ENCODE data around the gene RETREG1.
"Not testable (repeated sequence)": the region's sequence is repeated elsewhere in the genome, so short reads cannot be mapped to it uniquely, and the experiment has no call there.

RETREG1 gene, protein sequence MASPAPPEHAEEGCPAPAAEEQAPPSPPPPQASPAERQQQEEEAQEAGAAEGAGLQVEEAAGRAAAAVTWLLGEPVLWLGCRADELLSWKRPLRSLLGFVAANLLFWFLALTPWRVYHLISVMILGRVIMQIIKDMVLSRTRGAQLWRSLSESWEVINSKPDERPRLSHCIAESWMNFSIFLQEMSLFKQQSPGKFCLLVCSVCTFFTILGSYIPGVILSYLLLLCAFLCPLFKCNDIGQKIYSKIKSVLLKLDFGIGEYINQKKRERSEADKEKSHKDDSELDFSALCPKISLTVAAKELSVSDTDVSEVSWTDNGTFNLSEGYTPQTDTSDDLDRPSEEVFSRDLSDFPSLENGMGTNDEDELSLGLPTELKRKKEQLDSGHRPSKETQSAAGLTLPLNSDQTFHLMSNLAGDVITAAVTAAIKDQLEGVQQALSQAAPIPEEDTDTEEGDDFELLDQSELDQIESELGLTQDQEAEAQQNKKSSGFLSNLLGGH

GRCh38 chr5:16616536-16617273, at the start of gene RETREG1:
Gene RETREG1, minus strand, starts transcription at chr5:16616997. Its CDS starts 26 bp downstream, at chr5:16616971.
- DNase-seq (ENCODE audit: low read depth) = peak; percentile 29

DNA sequence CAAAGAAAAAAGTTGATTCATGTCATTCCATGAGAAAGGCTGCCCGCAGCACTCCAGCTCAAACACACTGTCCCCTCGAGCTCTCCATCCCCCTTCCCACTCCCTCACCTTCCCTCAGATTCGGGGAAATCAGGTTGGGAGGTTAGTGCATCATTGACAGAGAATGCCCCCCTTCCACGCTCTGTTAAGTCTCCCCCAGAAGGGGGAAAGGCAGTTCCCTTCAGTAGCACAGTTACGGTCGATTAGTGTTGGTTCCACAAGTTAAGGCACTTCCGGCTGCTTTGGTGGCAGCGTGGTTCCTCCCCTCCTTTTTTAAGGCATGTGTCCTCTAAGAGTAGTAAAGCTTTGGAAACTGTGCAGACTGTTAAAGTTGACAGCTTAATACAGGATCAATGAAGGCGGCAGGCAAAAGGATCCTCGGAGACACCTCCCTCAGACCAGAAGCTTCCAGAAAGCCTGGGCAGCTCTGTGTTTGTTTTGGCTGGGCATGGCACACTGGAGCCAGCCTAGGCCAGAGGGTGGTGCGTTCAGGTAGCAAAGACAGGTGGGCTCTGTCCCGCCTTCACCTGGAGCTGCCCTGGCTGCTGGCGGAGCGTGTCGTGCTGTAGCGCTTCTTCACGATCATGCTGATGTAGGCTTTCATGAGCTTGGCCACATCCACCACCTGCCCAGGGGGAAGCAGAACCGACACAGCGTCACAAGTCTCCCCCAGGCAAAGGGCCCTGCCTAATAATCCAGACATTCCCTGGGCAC, 49.5 kb upstream of the RETREG1 start:
- DNase-seq (ENCODE audit: low read depth) = no peak

DNA sequence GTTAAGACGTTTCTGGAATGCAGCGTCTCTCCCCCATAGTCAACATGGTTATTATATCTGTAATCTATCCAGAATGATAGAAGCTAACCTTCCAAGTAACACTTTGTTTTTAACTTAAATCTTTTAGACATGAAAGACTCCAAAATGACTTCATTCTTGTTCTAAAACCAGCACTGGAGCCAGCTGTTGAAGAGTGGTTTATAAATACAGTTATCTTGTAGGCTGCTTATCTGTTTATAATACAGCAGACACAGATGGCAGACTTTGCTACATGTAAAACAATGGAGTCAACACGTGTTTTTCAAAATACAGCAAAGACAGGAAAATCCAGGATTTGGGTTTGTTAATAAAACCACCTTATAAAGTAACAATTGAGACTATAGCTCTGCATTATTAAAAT, 48.8 kb upstream of the RETREG1 start:
- DNase-seq (ENCODE audit: low read depth) = no peak

GRCh38 chr5:16664368-16664767, 47.6 kb upstream of the RETREG1 start:
- no peak for DNase-seq (ENCODE audit: low read depth)

DNA sequence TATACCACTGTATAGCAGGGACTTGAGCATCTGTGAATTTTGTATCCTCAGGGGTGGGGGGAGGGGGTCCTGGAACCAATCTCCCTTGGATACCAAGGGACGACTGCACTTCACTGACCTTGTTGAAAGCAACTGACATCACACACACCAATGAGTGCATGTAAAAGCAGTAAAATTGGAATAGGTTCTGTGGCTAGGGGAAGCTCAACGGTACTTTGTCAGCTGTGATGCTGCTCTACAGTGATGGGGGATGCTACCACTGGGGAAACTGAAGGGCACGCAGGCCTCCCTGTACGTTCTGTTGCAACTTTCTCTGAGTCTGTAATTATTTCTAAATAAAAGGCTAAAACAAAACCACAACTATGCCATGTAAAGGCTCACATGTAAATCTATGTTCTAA, 47.0 kb upstream of the RETREG1 start:
- no peak for DNase-seq (ENCODE audit: low read depth)

DNA sequence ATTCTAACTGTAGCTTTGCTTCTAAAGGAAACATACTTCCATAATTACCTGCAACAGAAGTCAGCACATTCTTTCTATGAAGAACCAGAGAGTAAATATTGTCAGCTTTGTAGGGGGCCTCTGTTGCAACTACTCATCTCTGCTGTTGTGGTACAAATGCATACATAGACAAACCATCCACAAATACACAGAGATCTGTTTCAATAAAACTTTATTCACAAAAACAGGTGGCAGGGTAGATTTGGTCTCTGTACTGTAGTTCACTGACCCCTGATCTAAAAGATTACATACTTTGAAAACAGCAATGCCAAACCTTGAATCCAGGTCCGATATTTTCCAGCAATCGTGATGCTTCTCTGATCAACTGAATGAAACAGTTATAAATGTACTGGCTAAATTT, 44.9 kb upstream of the RETREG1 start:
- no peak for DNase-seq (ENCODE audit: low read depth)

DNA sequence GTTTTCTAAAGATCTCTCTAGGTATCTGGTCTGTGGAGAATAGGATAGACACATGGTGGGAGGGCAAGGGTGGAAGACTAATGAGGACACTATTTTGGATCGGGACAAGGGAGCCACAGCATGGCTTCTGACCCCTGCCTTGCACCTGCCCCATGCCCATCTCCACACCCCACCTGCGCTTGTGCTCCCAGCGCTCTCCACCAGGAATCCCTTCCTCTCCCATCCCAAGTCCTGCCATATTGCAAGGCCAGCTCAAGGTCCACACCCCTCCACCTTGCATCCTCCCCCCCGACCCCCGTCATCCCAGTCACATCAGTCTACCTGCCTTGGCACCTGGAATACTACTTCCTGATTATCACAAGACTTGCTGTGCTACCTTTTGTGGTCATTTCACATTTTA, 44.2 kb upstream of the RETREG1 start:
- DNase-seq (ENCODE audit: low read depth) = no peak

GRCh38 chr5:16659536-16659935, 42.7 kb upstream of the RETREG1 start:
- DNase-seq (ENCODE audit: low read depth) = no peak

- DNase-seq (ENCODE audit: low read depth) = no peak
Measured at GRCh38 chr5:16656561-16657191, 39.9 kb upstream of the RETREG1 start.

- no peak for DNase-seq (ENCODE audit: low read depth)
Measured at GRCh38 chr5:16654647-16655334, 38.0 kb upstream of the RETREG1 start.

DNA sequence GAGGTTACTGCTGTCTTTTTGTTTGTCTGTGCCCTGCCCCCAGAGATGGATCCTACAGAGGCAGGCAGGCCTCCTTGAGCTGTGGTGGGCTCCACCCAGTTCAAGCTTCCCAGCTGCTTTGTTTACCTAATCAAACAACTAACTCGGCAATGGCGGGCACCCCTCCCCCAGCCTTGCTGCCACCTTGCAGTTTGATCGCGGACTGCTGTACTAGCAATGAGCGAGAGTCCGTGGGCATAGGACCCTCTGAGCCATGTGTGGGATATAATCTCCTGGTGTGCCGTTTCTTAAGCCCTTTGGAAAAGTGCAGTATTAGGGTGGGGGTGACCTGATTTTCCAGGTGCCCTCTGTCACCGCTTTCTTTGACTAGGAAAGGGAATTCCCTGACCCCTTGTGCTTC, 31.9 kb upstream of the RETREG1 start:
- not testable (repeated sequence) for DNase-seq (ENCODE audit: low read depth)

DNA sequence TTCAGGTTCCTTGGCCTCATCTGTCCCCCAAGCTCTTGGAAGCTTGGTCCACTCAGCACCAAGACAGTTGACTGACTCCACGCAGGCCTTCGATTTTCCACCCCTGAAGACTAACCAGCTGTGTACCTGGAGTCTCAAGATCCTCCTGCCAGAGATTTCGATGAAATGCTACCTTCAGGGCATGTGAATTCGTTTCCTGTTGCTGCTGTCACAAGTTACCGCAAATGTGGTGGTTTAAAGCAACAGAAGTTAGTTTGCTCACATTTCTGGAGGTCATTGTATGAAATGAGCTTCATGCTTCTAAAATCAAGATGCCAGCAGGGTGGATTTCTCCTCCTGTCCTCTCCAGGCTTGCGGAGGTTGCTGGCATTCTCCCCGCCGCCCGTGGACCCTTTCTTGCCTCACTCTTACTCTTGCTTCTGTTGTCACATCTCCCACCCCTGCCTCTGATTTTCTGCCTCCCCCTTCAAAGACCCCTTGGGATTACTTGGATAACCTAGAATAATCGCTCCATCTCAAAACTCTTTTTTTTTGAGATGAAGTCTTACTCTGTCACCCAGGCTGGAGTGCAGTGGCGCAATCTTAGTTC, 27.6 kb upstream of the RETREG1 start:
- DNase-seq (ENCODE audit: low read depth) = no peak

DNA sequence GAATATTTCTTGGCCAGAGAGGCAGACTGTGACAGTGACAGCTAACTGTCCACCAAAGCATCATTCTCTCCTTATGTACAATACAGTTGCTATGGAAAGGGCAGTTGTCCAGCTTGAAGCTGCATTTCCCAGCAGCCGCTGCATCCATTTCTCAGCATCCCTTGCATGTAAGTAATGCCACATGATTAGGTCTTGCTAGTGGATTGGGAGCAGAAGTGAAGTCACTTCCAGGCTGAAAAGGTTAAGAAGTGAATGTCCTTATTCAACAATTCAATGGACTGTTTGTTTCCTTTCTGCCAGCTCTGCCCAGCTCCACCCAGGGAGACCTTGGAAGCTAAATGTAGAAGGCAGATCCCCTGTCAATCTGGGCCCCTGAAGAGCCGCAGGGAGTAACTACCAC, 26.1 kb upstream of the RETREG1 start:
- no peak for DNase-seq (ENCODE audit: low read depth)

GRCh38 chr5:16639206-16639605, 22.4 kb upstream of the RETREG1 start:
- DNase-seq (ENCODE audit: low read depth) = no peak

GRCh38 chr5:16628376-16628775, 11.6 kb upstream of the RETREG1 start:
- no peak for DNase-seq (ENCODE audit: low read depth)

DNA sequence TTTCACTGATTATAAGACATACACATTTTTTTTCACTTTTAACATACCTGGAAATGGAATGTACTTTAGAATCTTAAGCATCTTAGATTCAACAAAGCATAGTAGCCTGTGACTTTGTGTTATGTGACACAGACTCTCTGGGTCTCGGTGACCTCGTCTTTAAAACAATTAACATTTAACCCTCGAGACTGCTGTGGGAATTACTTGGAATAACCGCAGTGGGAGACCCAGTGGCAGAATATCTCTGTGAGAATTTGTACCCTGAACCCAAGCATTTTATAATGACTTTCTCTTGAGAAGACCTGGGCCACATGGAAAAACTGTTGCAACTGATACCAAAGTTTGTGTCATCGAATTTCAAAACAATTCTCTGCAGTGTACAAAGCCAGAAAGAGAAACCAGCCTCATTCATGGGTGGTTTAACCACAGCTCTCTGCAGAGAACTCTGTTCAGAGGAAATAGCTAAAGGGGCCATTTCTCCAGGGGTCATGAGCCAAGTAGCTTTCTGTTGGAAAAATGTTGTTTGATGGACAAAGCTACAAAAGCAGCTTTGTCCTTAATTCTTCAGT, 10.0 kb upstream of the RETREG1 start:
- no peak for DNase-seq (ENCODE audit: low read depth)

- DNase-seq (ENCODE audit: low read depth) = no peak
Measured at GRCh38 chr5:16625096-16625495, 8.3 kb upstream of the RETREG1 start.

DNA sequence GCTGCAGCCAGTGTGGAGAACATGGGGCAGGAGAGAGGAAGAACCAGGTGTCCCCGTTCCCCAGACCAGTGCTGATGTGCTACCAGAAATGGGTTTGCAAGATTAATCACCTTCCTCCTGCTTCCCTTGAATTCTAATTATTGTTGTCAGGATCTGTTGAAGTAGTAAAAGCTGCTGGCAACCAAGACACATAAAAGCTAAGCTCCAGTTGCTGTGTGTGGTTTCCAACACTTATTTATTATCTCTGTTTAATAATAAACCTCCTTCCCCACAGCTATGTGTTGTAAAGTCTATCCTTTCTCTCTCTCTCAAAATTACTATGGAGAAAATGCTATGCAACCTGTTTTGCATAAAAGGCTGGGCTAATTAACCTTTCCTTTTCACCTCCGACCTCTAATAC, 2.3 kb upstream of the RETREG1 start:
- DNase-seq (ENCODE audit: low read depth) = no peak

DNA sequence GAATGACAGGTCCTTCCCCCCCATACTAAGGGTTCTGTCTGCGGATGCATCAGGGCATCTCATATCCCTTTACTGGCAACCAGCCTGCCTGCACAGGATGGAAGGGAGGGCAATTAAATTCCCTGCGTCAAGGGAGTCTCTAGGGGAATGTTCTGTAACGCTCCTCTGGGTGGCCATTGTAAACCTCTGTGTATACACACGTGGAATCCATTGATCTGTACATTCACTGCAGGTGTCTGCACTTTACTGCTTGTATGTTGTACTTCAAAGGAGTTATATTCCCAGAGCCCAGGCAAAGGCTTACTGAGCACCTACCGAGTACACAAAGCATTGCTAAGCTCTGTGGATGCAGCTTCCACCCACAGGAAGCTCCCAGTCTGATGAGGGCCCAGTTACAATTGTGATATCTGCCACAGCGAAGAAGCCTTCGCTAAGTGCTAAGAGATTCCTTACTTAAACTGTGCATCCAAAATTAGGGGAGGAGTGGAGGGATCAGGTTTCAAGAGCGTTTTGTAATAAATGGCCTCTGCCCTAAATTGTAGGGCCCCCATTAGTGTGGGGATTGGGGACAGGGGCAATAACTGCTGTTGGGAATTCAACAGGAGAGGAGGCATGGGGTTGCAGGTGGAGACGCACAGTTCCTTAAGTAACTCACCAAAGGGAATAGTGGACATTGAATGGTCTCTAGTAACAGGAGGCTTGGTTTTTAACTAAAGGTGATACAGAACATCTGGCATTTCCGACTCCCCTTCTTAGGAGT, 1.5 kb upstream of the RETREG1 start:
- no peak for DNase-seq (ENCODE audit: low read depth)
